ENCODE results near the gene DLGAP1. TPM values are rescaled to one million over a fixed set of nuclear protein-coding genes. Genes with fewer than 3 reads are reported as not detected.
A peak's percentile ranks its signal among the peaks of the same experiment; 100 is the strongest.
"Not testable (repeated sequence)": the region's sequence is repeated elsewhere in the genome, so short reads cannot be mapped to it uniquely, and the experiment has no call there.

Gene DLGAP1
- total RNA-seq, 1 donor from 2014 or later: 5.4 TPM

GRCh38 chr18:3605954-3606443 lies 849.1 kb downstream of the DLGAP1 start:
- TF ChIP-seq, protein P1, sequence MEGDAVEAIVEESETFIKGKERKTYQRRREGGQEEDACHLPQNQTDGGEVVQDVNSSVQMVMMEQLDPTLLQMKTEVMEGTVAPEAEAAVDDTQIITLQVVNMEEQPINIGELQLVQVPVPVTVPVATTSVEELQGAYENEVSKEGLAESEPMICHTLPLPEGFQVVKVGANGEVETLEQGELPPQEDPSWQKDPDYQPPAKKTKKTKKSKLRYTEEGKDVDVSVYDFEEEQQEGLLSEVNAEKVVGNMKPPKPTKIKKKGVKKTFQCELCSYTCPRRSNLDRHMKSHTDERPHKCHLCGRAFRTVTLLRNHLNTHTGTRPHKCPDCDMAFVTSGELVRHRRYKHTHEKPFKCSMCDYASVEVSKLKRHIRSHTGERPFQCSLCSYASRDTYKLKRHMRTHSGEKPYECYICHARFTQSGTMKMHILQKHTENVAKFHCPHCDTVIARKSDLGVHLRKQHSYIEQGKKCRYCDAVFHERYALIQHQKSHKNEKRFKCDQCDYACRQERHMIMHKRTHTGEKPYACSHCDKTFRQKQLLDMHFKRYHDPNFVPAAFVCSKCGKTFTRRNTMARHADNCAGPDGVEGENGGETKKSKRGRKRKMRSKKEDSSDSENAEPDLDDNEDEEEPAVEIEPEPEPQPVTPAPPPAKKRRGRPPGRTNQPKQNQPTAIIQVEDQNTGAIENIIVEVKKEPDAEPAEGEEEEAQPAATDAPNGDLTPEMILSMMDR (IDR thresholded peaks at IDR 0.05): no peak
- no peak for DNase-seq
- peaks cover 32% of the 10 kb centered on the region for H3K4me1 ChIP-seq
- intact Hi-C loops (cut with DNase I): no loop called here
- H3K36me3 ChIP-seq: no peaks in the 10 kb centered on the region
- peak overlapping the region; percentile 86 for H3K27ac ChIP-seq
- ATAC-seq: peak; percentile 20
- H3K27me3 ChIP-seq: no peaks in the 10 kb centered on the region
- H3K9me3 ChIP-seq: no peaks in the 10 kb centered on the region
- H3K4me3 ChIP-seq: peak overlapping the region; percentile 37

DNA sequence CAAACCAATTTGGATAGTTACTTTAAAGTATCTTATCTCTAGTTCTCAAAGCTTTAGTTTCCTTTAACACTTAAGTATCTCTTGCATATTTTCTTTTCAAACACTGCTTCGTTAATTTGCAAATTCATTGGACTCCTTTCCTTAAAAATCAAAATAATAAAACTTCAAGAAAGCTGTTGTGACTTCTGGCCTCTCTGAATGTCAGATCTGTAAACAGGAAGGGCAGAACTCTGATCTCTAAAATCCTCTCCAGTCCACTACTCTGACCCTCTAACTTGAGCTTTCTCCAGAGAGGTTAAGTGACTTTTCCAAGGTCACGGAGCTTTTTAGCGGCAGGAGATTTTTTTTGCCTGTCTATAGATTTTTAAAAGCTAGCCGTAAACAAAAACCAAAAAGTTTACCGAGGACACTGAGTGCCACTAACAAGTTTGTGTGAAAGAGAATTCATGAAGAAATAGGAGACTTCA lies 849.6 kb downstream of the DLGAP1 start:
- Histone ChIP-seq H3K9me3 (no peaks in the 10 kb centered on the region), H3K27me3 (no peaks in the 10 kb centered on the region), H3K36me3 (no peaks in the 10 kb centered on the region), H3K4me1 (peaks cover 32% of the 10 kb centered on the region), H3K27ac (peak overlapping the region; percentile 86), H3K4me3 (peak overlapping the region; percentile 37)
- DNase-seq (no peak), ATAC-seq (no peak)
- intact Hi-C loops (cut with DNase I): no loop called here
- TF ChIP-seq, protein P1 (IDR thresholded peaks at IDR 0.05): no peak

- Histone ChIP-seq H3K9me3 (no peaks in the 10 kb centered on the region), H3K27ac (peak overlapping the region; percentile 86), H3K4me1 (peaks cover 32% of the 10 kb centered on the region), H3K4me3 (peak overlapping the region; percentile 37), H3K36me3 (no peaks in the 10 kb centered on the region), H3K27me3 (no peaks in the 10 kb centered on the region)
- intact Hi-C loops (cut with DNase I): no loop called here
- DNase-seq (no peak), ATAC-seq (peak; percentile 66)
- TF ChIP-seq, protein P1 (IDR thresholded peaks at IDR 0.05): no peak
These were observed 850.4 kb downstream of the DLGAP1 start for GRCh38 chr18:3604498-3605408.

DNA sequence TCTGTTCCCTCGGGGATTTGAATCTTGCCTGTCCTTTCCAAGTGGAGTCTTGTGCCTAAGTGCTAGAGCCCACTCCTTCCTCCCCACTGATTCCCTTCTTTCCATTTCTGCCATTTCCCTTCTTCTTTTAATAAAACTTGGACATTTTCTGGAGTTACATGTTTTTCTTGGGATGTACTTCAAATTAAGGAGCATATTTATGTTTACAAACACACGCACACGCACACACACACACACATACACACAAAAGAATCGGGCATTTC lies 850.9 kb downstream of the DLGAP1 start:
- no peaks in the 10 kb centered on the region for H3K36me3 ChIP-seq
- peak overlapping the region; percentile 86 for H3K27ac ChIP-seq
- peak overlapping the region; percentile 37 for H3K4me3 ChIP-seq
- H3K9me3 ChIP-seq: no peaks in the 10 kb centered on the region
- DNase-seq: no peak
- intact Hi-C loops (cut with DNase I): no loop called here
- no peak for ATAC-seq
- H3K4me1 ChIP-seq: peaks cover 32% of the 10 kb centered on the region
- H3K27me3 ChIP-seq: no peaks in the 10 kb centered on the region
- TF ChIP-seq, protein P1 (IDR thresholded peaks at IDR 0.05): no peak

GRCh38 chr18:3603421-3604234 lies 851.5 kb downstream of the DLGAP1 start:
- ATAC-seq (peak; percentile 74), DNase-seq (no peak)
- Histone ChIP-seq H3K36me3 (no peaks in the 10 kb centered on the region), H3K9me3 (no peaks in the 10 kb centered on the region), H3K4me3 (peak overlapping the region; percentile 37), H3K27me3 (no peaks in the 10 kb centered on the region), H3K27ac (peak overlapping the region; percentile 86), H3K4me1 (peaks cover 32% of the 10 kb centered on the region)
- intact Hi-C loops (cut with DNase I): no loop called here
- TF ChIP-seq, protein P1 (IDR thresholded peaks at IDR 0.05): no peak

DNA sequence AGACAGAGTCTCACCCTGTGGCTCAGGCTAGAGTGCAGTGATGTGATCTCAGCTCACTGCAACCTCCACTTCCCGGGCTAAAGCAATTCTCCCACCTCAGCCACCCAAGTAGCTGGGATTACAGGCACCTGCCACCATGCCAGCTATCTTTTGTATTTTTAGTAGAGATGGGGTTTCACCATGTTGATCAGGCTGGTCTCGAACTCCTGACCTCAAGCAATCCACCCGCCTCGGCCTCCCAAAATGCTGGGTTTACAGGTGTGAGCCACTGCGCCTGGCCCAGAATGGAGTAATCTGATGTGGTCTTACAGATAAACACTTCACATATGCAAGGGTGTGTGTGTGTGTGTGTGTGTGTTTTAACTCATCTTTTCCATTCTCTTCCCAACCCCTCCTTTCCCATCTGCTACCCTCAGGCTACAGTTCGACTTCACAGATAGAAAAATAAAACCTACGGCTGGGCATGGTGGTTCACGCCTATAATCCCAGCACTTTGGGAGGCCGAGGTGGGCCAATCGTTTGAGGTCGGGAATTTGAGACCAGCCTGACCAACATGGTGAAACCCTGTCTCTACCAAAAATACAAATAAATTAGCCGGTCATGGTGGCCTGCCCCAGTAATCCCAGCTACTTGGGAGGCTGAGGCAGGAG lies 853.9 kb downstream of the DLGAP1 start:
- DNase-seq; H3K9me3 ChIP-seq; H3K36me3 ChIP-seq; H3K27me3 ChIP-seq; H3K4me3 ChIP-seq; intact Hi-C loops (cut with DNase I); ATAC-seq; H3K27ac ChIP-seq: not testable (repeated sequence)
- H3K4me1 ChIP-seq: peaks cover 45% of the 10 kb centered on the region
